Measurements from ENCODE around the gene SH3BGR.

- TF ChIP-seq CTCF (IDR thresholded peaks at IDR 0.05; ENCODE audit: control extremely low read depth in 1 of 3, insufficient read depth in 1 of 3, low read depth in 1 of 3, low read length in 3 of 3): no peak
- TF ChIP-seq SIX5 (IDR thresholded peaks at IDR 0.05; ENCODE audit: low read depth, low read length): no peak
- TF ChIP-seq KDM1A (IDR thresholded peaks at IDR 0.05; ENCODE audit: borderline replicate concordance, low read length): no peak
- no peak for TF ChIP-seq E2F6 (IDR thresholded peaks at IDR 0.05)
- no peak for TF ChIP-seq ATF2 (IDR thresholded peaks at IDR 0.05; ENCODE audit: low read length)
Observed at GRCh38 chr21:39444421-39445180, 7.2 kb upstream of the SH3BGR start.
